Measurements from ENCODE around the gene TMEM121.
A peak's percentile ranks its signal among the peaks of the same experiment; 100 is the strongest.

Gene TMEM121

GRCh38 chr14:105525861-105526775, at the start of gene TMEM121:
TMEM121 (plus strand) TSS chr14:105526583; CDS start chr14:105528835, 2,252 bp downstream.
- no peak for DNase-seq (ENCODE audit: low spot score)

- peak; percentile 19 for DNase-seq (ENCODE audit: low spot score)
Observed at GRCh38 chr14:105476831-105477659, 49.3 kb upstream of the TMEM121 start.

GRCh38 chr14:105477660-105478397, 48.6 kb upstream of the TMEM121 start:
- no peak for DNase-seq (ENCODE audit: low spot score)

GRCh38 chr14:105478398-105479251, 47.8 kb upstream of the TMEM121 start:
- DNase-seq (ENCODE audit: low spot score) = no peak

GRCh38 chr14:105479431-105480158, 46.8 kb upstream of the TMEM121 start:
- DNase-seq (ENCODE audit: low spot score) = no peak

GRCh38 chr14:105480199-105480746, 46.1 kb upstream of the TMEM121 start:
- no peak for DNase-seq (ENCODE audit: low spot score)

GRCh38 chr14:105480807-105481801, 45.3 kb upstream of the TMEM121 start:
- DNase-seq (ENCODE audit: low spot score) = peak; percentile 82

- peak; percentile 98 for DNase-seq (ENCODE audit: low spot score)
Observed at GRCh38 chr14:105481886-105482457, 44.4 kb upstream of the TMEM121 start.

GRCh38 chr14:105482486-105483110, 43.8 kb upstream of the TMEM121 start:
- DNase-seq (ENCODE audit: low spot score) = no peak

- no peak for DNase-seq (ENCODE audit: low spot score)
Observed at GRCh38 chr14:105483300-105484068, 42.9 kb upstream of the TMEM121 start.

- DNase-seq (ENCODE audit: low spot score) = no peak
Observed at GRCh38 chr14:105484069-105484996, 42.0 kb upstream of the TMEM121 start.

GRCh38 chr14:105484997-105485393, 41.4 kb upstream of the TMEM121 start:
- DNase-seq (ENCODE audit: low spot score) = no peak

GRCh38 chr14:105485739-105486162, 40.6 kb upstream of the TMEM121 start:
- no peak for DNase-seq (ENCODE audit: low spot score)

- DNase-seq (ENCODE audit: low spot score) = no peak
Observed at GRCh38 chr14:105486163-105486973, 40.0 kb upstream of the TMEM121 start, which contains the start of gene CRIP1. CRIP1 (plus strand) TSS chr14:105486886; CDS start chr14:105487260, 374 bp downstream.

- DNase-seq (ENCODE audit: low spot score) = no peak
Observed at GRCh38 chr14:105486974-105487448, 39.4 kb upstream of the TMEM121 start.
